T-helper 1 cell treated with Interleukin-12 subunit alpha and Interleukin-12 subunit beta and Interleukin-4 antibody, amounts not matched to agents 30 ng/mL and 1 ng/mL, for 36 hours (primary cell): Measurements from ENCODE around the gene HNRNPM. TPM values are rescaled to one million over a fixed set of nuclear protein-coding genes. Genes with fewer than 3 reads are reported as not detected.

Experiments used
- intact Hi-C: fragments of 100-400 bp; cut with micrococcal nuclease; formaldehyde crosslinking; loops from one replicate; pipeline ENCODE4 v1.15.1; 2024
- total RNA-seq: library from RNA; stranded (reverse); gene quantifications from 2 replicates; pipeline ENCODE4 v1.2.3, GENCODE V29; 2022

The HNRNPM gene
- total RNA-seq, 1 donor from 2014 or later, result 289 TPM

DNA sequence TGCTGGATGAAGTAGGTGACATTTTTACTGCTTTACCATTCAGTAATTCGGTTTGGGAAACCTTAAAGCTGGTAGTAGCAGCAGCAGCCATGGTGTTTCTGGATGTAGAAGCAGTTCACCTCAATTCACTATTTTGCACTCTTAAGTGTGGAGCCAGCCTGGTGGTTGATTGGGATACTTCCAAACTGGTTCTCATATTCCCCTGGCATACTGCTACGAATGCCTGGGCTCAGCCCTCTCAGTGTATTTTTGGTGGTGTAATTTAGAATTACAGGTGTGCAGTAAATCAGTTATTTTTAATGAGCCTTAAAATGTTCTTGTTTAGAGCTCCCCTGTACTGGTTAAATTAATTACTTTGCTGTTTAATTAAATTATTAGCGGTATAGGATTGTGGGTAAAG is 12.4 kb downstream of the HNRNPM start:
- intact Hi-C loops, result no loop called here

DNA sequence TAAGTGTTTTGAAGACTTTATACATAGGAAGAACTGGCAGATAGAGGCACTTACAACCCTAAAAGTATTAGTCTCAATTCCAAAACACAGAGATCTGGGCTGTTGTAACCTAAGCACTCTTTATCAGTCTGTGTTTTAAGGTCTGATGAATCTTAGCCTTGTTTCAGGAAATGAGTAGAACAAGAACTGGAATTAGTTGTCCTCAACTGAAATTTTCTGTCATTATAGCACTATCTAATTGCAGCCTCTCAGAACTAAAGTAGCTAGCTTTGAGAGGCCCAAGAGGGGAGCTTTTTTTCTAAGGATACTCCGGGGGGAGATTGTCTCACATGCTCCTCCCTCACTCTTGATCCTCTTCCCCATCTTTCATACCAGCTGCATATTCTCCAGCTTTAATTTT is 13.1 kb downstream of the HNRNPM start:
- intact Hi-C loops, result no loop called here

DNA sequence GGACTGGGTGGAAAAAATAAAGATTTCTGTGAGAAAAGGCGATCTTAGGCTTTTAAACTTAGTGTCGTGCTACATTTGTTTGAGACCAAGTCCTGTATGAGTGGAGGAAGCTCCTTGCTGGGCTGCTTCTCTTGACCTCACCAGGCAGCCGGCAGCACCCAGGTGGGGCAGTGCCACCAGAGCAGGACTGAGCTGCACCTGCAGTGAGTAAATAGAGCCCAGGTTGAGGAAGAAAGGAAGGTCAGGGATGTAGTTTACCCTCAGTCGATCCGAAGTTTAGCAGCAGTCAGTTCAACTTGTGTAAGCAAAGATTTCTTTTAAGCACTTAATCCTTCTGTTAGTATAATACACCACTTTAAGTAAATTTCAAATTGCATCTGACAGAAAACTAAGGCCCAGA is 13.6 kb downstream of the HNRNPM start:
- intact Hi-C loops, result no loop called here

DNA sequence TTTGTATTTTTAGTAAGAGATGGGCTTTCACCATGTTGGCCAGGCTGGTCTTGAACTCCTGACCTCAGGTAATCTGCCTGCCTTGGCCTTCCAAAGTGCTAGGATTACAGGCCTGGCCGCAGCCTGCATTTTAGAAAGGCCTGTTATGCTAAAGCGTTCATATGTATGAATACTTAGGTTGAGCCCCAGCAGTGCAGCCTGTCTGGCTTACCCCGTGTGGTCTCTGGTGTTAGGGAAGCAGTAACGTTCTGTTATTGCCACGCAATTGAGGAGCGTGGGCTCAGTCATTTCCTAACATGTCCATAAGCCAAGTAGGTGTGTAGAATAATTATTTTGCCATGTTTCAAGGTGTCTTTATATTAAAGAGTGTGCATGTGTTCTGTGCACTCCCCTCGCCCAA is 14.3 kb downstream of the HNRNPM start:
- intact Hi-C loops, result no loop called here

DNA sequence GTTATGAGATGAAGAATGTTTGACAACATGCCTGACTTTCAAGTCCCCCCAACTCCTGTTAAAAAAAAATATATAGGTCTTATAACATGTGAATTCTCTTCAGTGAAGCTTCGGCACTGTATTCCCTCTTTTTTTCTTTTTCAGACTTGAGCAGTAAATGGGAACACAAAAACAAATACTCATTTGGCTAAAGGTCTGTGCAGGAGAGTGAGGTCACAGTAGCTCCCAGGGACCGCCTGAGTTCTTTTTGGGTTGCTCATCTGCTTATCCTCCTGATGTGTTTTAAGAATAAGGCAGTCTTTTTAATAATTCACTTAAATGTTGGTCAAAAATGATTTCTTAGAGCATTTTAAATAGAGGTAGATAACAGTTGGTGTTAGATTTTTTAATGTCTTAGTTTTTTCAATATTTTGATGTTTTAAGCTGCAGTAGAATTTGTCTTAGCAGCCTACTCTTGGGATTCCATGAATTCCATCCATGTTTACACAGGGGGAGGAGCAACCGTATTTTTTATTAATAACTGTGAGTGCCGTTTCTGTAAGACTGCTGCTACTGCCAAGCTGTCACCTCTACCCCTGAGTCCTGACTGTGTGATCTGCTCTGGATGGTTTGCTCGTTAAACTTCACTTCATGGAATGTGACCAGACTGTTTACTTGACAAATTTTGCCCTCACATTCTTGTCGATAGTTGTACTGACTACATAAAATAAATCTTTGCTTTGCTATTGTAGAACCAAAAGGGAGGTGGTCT is 14.9 kb downstream of the HNRNPM start:
- intact Hi-C loops, result no loop called here

DNA sequence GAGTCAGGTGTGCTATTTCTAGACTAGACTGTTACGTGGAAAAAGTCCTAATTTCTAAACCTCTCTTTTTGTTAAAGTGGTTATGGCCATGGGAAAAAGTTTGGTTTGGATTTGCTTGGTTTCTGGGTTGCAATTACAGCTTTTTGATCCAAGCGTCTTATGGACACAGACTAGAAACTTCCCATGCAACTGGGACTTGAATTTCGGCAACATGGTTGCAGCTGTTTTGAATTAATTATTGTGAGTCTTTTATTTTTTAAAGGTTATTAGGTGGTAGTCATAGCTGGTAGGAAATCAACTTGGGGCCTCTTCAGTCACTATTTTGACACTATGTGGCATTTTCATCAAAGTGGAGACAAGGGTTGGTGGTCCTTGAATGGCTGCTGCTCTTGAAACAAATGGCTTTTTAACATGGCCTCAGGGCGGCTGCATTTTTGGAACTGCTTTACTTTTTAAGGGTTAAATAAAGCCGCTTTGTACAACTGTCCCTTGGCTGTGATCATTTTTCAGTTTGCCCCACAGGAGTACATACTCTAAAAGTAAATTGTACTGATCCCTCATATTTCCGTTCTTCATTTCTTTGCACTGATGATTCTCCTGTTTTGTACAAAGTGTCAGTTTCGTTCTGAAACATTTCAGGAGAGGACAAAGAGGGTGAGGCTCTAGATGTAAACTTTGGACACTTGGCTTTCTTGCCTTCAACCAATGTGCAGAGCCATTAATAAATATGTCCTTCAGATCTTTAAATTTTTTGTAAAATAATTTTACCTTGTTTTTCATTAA is 15.9 kb downstream of the HNRNPM start:
- intact Hi-C loops, result no loop called here

DNA sequence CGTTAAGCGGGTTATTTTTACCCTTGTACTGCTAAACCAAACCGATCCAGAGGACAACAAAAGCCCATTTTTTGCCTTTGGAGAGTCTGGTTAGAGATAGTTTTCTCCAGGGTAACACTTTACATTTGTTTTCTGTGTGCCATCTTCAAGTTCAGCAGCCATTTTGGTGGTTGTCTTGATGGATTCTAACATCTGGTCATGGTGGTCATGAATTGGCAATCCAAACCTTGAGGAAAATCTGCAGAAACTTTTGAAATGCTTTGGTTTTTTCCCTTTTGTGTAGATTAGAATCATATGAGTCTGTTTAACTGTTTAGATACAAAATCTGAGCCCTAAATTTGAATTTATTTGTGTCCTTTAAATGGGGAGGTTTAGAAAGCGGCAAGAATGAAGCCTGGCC is 16.6 kb downstream of the HNRNPM start:
- intact Hi-C loops, result no loop called here

DNA sequence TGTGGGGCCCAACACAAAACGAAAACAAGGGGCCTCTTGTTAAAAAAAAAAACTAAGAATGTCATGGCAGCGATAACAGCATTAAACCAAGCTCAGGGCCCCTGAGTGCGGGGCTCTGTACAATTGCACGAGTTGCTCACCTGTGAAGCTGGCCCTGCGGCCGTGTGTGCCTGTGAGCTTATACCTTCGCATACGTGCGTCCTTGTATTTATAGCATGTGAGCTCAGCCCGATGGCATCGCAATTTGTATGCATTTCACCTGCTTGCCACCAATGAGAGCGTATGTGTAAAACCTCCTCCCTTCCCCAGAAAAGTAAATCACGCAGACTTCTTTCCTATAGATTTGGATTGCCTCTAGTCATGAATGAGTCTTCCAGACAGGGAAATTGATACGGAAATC is 17.1 kb downstream of the HNRNPM start:
- intact Hi-C loops, result no loop called here

DNA sequence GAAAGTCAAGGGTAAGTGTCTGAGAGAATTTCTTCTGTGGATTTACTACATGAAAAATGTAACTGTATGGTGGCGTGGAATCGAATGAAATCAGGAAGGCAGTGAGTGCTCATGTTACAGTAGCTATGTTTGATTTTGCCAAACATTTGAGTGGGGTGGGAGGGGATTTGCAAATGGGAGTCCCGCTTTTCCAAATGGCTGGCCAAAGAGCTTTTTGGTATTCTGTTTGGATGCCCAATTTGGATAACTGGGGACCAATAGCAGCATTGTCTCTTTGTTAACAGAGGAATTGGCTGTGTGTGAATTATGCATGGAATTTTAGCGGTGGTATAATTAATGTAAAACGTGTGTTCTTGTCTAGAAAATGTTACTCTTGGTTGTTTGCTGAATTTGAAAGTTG is 17.8 kb downstream of the HNRNPM start:
- intact Hi-C loops, result no loop called here

DNA sequence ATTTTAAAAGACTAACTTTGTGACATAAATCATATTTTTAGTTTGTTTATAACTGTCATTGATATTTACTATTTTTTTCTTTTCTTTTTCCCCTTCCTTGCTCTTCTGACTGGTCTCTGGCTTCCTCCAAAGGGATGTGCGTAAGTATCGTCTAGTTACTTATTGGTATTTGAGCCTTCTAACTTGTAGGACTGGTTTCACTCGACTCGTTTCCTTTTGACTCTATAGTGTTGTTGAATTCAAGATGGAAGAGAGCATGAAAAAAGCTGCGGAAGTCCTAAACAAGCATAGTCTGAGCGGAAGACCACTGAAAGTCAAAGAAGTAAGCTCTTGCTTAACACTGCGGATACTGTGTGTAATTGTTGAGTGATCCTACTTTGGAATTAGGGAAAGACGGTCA is 18.6 kb downstream of the HNRNPM start:
- intact Hi-C loops, result no loop called here

DNA sequence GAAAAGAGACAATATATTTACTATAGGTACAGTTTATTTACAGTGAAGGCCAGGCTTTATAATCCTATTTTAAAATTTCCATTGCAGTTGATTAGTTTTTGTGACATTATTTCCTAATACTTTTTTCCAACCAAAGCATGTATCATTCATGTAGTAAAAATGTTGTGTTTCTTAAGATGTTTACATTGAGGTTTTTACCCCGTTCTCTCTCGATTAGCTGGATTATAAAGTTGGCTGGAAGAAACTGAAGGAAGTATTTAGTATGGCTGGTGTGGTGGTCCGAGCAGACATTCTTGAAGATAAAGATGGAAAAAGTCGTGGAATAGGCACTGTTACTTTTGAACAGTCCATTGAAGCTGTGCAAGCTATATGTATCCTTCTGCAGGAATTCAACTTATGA is 21.2 kb downstream of the HNRNPM start:
- intact Hi-C loops, result no loop called here

DNA sequence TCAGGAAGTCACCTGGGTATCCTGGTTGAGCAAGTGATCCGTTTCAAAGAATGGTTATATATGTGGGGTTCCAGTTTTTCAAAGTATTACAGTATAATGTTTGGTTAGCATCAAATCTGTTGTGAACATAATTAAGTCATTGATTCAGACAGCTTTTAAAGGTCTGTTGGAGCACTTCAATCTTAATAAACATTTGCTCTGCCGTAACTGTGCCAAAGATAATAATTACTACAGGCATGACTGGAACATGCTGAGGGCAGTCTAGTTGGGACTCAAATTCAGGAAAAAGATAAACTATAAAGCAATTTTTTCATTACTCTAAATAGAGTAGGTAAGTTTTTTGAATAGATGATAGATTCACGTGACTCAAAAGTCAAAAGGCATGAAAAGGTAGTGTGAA is 23.3 kb downstream of the HNRNPM start:
- intact Hi-C loops, result no loop called here

DNA sequence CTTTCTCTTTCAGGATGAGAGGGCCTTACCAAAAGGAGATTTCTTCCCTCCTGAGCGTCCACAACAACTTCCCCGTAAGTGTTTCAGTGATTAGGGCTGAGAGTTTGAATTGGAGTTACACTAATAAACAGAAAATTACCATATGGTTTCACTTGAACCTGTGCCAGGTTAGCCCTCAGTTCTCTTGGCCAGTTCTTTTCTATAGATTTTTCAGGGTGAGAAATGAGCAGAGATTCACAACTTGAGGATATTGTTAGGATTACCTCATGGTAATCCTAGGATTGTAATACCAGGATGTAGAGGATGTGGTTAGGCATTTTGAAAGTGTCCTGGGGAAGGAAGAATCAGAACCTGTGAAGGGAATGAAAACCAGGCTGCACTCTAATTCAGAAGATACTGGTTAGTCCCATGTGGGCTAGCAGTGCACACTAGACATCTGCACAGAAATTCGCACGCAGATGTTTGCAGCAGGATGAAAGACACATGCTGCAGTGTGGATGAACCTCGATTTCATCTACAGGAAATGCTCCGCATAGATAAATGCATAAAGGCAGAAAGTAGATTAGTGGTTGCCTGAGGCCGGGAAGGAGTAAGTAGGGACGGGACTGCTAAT is 24.1 kb downstream of the HNRNPM start:
- intact Hi-C loops, result no loop called here

DNA sequence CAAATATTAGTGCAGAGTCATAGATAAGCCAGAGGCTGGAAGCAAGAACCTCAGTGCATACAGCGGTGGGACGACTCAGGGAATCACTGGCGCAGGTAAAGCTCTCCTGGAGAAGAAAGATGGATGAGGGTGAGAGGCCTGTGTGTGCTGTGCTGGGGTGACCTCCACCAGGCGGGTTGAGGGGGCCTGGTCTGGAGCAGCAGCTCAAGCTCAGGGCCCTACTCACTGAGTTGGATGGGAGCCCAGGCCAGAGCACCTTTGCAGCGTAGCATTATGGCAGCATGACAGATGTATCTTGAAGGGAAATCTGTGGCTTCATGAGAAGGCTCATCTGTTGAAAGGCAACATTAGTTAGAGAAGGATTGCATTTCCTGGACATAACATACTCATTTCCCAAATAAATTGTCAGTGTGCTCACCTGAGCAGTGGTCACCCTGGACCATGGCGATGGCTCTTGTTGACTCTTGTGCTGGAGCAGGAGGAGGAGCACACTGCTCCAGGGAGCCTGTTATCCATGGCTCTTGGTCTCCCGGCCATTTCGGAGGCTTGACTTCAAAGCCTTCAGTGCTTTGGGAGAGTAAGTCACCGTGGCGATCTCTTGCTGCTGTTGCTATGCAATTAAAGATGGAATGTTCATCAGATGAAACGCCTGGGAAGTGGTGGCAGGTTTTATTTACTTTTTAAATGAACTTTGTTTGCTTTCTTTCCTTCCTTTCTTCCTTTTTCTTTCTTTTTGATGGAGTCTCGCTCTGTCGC is 25.0 kb downstream of the HNRNPM start:
- intact Hi-C loops, result no loop called here

DNA sequence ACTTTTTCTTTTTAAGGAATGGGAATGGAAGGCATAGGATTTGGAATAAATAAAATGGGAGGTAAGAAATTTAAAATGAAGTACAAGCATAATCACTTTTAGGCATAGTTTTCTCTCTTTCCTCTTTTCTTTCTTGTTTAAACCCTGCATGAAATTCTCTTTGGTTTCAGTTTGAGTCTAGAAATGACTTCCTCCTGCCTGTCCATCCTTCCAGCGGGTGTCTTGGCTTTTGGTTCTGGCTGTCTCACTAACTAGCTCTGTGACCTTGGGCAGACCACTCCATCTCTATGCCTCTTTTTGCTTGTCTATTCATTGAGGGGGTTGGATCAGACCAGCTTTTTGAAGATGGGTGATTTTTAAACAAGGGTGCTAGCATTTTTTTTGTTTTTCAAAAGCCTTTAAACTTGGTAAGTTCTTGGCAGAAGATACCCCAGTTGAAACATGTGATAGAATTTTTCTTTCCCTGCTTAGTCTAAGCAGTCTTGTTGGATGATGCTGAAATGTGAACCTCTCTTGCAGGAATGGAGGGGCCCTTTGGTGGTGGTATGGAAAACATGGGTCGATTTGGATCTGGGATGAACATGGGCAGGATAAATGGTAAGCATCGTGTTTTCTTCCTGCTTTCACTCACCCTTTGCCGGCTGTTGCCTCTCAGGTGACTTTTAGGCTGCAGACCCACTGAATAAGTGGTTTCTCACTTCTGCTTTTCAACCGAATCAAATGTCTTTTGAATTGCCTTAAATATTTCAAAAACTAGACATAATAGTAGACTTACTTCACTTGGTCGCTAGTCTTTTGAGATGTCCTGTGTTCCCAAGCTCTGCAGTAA is 29.1 kb downstream of the HNRNPM start:
- intact Hi-C loops, result no loop called here

DNA sequence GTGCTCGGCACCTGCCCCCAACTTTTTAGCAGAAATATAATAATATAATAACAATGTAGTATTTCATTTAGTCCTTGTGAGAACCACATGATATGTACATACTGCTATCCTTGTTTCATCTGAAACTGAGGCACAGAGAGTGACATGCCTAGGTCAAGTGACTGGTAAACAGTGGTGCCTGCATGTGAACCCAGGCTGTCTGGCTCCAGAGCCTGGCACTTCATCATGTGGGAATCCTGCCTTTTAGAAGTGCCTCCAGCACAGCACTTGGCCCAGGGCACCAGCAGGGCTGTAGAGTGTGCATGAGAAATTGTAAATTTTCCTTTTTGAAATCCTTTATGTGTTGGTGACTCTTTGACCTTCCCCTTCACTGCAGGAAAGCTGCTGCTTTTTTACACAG is 30.2 kb downstream of the HNRNPM start:
- intact Hi-C loops, result no loop called here

DNA sequence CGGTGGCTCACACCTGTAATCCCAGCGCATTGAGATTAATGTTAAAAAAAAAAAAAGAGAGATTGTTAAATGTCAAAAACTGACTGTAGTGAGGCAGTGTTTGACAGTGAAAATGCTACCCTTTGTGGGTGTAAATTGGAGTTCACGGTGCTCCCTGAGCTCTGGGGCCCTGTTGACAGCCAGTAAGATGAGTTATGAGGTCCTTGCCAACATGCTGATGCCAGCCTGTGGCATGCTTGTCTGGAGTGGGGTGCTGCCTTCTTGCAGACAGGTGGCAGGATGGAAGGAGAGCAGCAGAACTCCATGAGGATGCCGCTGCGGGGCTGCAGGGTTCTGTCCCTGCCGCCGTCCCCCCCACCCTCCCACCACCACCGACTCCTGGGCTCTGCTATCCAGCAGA is 31.7 kb downstream of the HNRNPM start:
- intact Hi-C loops, result no loop called here

DNA sequence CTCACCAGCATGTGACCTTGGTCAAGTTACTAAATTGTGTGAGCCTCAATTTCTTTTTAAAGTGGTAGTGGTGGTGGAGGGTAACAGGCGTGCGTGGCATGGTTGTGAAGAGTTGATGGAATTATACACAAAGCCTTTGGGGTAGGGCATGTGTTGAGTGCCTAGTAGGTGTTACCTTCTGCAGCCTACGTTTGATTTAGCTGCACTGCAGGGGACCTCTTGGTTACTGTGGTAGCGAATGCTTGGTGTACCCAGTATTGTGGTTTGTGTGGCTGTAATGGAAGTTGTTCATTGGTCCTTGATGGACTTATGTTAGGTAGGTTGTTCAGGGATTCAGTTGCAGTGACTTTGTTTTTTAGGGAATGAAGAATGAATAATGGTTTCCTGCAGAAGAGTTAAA is 33.1 kb downstream of the HNRNPM start:
- intact Hi-C loops, result no loop called here

DNA sequence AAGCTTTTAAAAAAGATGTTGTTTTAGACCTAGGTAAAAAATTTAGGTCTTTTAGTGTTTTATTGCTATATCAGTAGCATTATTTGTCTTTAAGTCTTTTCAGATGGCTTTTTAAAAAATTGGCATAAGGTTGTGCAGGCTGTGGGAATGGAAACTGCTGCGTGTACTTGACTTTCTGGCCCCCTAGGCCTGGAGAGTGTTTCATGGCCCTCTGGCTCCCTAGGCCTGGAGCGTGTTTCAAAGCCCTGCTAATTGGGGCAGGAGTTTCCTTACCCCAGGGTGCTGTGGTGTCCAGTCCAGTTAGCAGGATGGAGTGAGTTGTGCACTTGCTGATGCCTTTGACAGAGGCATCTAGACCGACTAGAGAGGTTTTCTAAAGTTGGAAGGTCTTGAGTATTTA is 33.8 kb downstream of the HNRNPM start:
- intact Hi-C loops, result no loop called here

DNA sequence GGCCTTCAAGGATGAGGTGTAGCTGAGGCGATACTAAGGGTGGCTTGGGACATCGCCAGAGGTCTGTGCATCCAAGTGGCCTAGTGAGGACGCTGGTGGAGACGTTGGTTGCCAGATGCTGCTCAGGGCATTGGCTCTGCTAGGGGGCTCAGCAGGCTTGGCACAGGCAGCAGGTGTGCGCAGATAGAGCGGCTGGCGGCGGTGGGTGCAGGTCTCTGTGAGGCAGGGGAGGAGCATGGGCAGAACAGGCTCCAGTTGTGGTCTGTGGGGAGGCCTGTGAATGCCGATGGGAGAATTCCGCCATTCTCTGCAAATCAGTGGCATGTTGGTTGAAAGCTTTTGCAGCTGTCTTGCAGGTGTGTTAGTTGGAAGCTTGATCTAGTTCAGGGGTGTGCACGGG is 36.4 kb downstream of the HNRNPM start:
- intact Hi-C loops, result no loop called here

DNA sequence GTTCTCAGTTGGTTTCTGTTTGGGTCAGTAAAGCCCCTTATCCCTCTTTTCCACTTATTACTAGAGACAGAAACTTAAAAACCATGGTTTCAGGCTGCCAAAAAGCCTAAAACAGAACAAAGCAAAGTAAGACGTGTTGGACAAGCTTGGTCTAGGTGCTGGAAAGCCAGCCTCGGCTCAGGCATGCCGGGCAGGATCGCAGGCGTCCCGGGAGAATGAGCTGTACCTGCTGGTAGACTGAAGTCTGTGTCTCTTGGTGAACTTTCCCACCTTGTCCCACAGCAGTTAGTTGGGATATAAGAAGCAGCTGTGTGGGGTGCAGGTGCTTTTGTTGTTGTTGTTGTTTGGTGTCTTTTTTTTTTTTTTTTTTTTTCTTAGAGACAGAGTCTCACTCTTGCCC is 36.8 kb downstream of the HNRNPM start:
- intact Hi-C loops, result no loop called here
